Bronchial epithelial cell (primary cell): ENCODE results near the gene DIO1. TPM values are rescaled to one million over a fixed set of nuclear protein-coding genes. Genes with fewer than 3 reads are reported as not detected.
A peak's percentile ranks its signal among the peaks of the same experiment; 100 is the strongest.
"Not testable (repeated sequence)": the region's sequence is repeated elsewhere in the genome, so short reads cannot be mapped to it uniquely, and the experiment has no call there.

Experiments
- DNase-seq: peaks from one replicate; pipeline ENCODE4 v3.0.0-alpha.2; 2010; ENCODE audit warnings: low read depth
- FAIRE-seq: peaks from 2 replicates; lab custom pipeline; 2011; peaks lifted over from hg19 to GRCh38; lab: Jason Lieb, UNC
- H3K27me3 ChIP-seq: 2 replicates; pipeline ENCODE4 v1.5.1; 2011; ENCODE audit warnings: low read length; ENCODE audit not compliant: control insufficient read depth, insufficient read depth
- H3K36me3 ChIP-seq: 2 replicates; pipeline ENCODE4 v1.5.1; 2011; ENCODE audit warnings: low read length; ENCODE audit not compliant: control insufficient read depth, insufficient read depth
- H3K4me3 ChIP-seq: 2 replicates; pipeline ENCODE4 v1.5.1; 2011; ENCODE audit warnings: mild to moderate bottlenecking, low read depth, low read length, control low read depth
- total RNA-seq: library from RNA; depleted of rRNA; stranded (reverse); fragments of >200 nt; gene quantifications from 2 replicates; pipeline ENCODE4 v1.2.1, GENCODE V29; 2014
- TF ChIP-seq, protein P1 (sequence below): IDR thresholded peaks from 2 replicates; pipeline ENCODE4 v1.5.1; 2011; ENCODE audit warnings: mild to moderate bottlenecking, moderate library complexity, low read length, control low read depth, inconsistent platforms; ENCODE audit not compliant: insufficient read depth, severe bottlenecking

The DIO1 gene
- total RNA-seq, 1 donor from 2014 or later: not detected

- FAIRE-seq (no peak), DNase-seq (peak; percentile 72)
- TF ChIP-seq, protein P1, sequence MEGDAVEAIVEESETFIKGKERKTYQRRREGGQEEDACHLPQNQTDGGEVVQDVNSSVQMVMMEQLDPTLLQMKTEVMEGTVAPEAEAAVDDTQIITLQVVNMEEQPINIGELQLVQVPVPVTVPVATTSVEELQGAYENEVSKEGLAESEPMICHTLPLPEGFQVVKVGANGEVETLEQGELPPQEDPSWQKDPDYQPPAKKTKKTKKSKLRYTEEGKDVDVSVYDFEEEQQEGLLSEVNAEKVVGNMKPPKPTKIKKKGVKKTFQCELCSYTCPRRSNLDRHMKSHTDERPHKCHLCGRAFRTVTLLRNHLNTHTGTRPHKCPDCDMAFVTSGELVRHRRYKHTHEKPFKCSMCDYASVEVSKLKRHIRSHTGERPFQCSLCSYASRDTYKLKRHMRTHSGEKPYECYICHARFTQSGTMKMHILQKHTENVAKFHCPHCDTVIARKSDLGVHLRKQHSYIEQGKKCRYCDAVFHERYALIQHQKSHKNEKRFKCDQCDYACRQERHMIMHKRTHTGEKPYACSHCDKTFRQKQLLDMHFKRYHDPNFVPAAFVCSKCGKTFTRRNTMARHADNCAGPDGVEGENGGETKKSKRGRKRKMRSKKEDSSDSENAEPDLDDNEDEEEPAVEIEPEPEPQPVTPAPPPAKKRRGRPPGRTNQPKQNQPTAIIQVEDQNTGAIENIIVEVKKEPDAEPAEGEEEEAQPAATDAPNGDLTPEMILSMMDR: peak; percentile 49
- Histone ChIP-seq H3K4me3 (no peak overlapping the region), H3K27me3 (no peaks in the 10 kb centered on the region), H3K36me3 (peaks cover 3% of the 10 kb centered on the region)
These were observed 15.4 kb upstream of the DIO1 start for GRCh38 chr1:53878492-53879105.

- H3K4me3 ChIP-seq, FAIRE-seq, H3K27me3 ChIP-seq, DNase-seq, H3K36me3 ChIP-seq: not testable (repeated sequence)
These were observed 12.1 kb upstream of the DIO1 start for GRCh38 chr1:53881853-53882252.

GRCh38 chr1:53883600-53883999 lies 10.4 kb upstream of the DIO1 start:
- not testable (repeated sequence) for H3K4me3 ChIP-seq, H3K36me3 ChIP-seq, H3K27me3 ChIP-seq, FAIRE-seq, DNase-seq

GRCh38 chr1:53888681-53889080 lies 5.3 kb upstream of the DIO1 start:
- H3K27me3 ChIP-seq: no peaks in the 10 kb centered on the region
- no peak for FAIRE-seq
- no peak for DNase-seq
- peaks cover 7% of the 10 kb centered on the region for H3K36me3 ChIP-seq
- TF ChIP-seq, protein P1: no peak
- no peak overlapping the region for H3K4me3 ChIP-seq

- peak within 1 kb of the TSS; percentile 85 for H3K4me3 ChIP-seq
- FAIRE-seq (no peak), DNase-seq (peak; percentile 85)
- H3K27me3 ChIP-seq: no peaks in the 10 kb centered on the region
- TF ChIP-seq, protein P1: no peak
- peaks cover 7% of the 10 kb centered on the region for H3K36me3 ChIP-seq
These were observed 4.4 kb upstream of the DIO1 start, which contains the start of gene YIPF1 for GRCh38 chr1:53889304-53890298. TSS of gene YIPF1 (minus strand) at chr1:53889797. CDS start at chr1:53888937, 860 bp downstream.

GRCh38 chr1:53890522-53890941 lies 3.5 kb upstream of the DIO1 start:
- TF ChIP-seq, protein P1: no peak
- Histone ChIP-seq H3K36me3 (peaks cover 7% of the 10 kb centered on the region), H3K27me3 (no peaks in the 10 kb centered on the region), H3K4me3 (peak overlapping the region; percentile 85)
- DNase-seq: peak; percentile 40
- no peak for FAIRE-seq
